NB4 (cell line): Measurements from ENCODE around the gene SAYSD1.

ENCODE experiments used
- MAX ChIP-seq: IDR thresholded peaks from 2 replicates; pipeline ENCODE4 v1.6.1; 2011; ENCODE audit warnings: low read depth, low read length
- MYC ChIP-seq: IDR thresholded peaks from 2 replicates; pipeline ENCODE4 v1.6.1; 2011; ENCODE audit warnings: low read depth, low read length
- POLR2A ChIP-seq: IDR thresholded peaks from 2 replicates; pipeline ENCODE4 v1.6.1; 2011; ENCODE audit warnings: mild to moderate bottlenecking; ENCODE audit not compliant: insufficient read length; ENCODE audit errors: extremely low read depth
- TF ChIP-seq, protein P1 (sequence below): IDR thresholded peaks from one replicate; pipeline ENCODE4 v1.5.1; 2012; ENCODE audit warnings: low read depth, low read length

DNA sequence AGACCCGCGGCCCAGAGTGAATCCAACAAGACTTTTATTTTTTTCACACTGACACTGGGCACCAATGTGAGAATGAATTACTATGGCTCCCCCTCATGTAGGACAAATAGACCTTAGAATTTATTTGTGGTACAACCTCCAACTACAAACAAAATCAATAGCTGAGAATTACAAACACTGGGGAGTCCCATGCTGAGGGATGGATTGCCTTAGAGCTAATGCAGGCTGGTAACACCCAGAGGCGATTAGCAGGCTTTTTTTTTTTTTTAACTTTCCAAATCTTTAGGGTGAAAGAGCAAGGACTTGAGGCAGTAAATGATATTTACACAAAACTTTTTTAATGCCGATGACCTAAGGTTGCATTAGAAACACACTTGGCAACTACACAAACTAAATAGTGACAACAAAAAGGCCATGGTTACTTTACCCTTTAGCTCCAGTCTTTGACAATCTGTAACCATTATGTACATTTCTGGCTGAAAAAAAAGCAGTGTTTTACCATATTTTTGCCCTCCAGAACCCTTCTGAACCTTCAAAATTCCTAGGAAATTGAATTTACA lies 21.8 kb downstream of the SAYSD1 start:
- TF ChIP-seq, protein P1, sequence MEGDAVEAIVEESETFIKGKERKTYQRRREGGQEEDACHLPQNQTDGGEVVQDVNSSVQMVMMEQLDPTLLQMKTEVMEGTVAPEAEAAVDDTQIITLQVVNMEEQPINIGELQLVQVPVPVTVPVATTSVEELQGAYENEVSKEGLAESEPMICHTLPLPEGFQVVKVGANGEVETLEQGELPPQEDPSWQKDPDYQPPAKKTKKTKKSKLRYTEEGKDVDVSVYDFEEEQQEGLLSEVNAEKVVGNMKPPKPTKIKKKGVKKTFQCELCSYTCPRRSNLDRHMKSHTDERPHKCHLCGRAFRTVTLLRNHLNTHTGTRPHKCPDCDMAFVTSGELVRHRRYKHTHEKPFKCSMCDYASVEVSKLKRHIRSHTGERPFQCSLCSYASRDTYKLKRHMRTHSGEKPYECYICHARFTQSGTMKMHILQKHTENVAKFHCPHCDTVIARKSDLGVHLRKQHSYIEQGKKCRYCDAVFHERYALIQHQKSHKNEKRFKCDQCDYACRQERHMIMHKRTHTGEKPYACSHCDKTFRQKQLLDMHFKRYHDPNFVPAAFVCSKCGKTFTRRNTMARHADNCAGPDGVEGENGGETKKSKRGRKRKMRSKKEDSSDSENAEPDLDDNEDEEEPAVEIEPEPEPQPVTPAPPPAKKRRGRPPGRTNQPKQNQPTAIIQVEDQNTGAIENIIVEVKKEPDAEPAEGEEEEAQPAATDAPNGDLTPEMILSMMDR: no peak
- TF ChIP-seq POLR2A (no peak), MYC (no peak), MAX (no peak)
